WTC11 (cell line): ENCODE data around the gene ZNF648. TPM values are rescaled to one million over a fixed set of nuclear protein-coding genes. Genes with fewer than 3 reads are reported as not detected.

Source experiments
- ATAC-seq: fragments of 200-7000 bp; cut with Tn5 transposase; 2 replicates; pipeline ENCODE4 v1.10.0; 2021; ENCODE audit warnings: mild to moderate bottlenecking, moderate library complexity
- CTCF ChIA-PET: fragments of 300-600 bp; sonication (Branson Sonifier 250); formaldehyde crosslinking; loops from one replicate; lab custom pipeline; 2021; ENCODE audit warnings: antibody characterized with exemption; lab: Charles Lee
- POLR2A ChIA-PET: fragments of 350-600 bp; sonication (Branson Sonifier 250); formaldehyde crosslinking; loops from one replicate; lab custom pipeline; 2021; ENCODE audit warnings: antibody characterized with exemption; lab: Charles Lee
- DNase-seq: peaks from one replicate; pipeline ENCODE4 v3.0.0; 2021; ENCODE audit warnings: low spot score
- H3K27ac Mint-ChIP-seq: 2 replicates; pipeline ENCODE4 v1.8.0; 2021; ENCODE audit warnings: mixed read lengths
- H3K27me3 Mint-ChIP-seq: 2 replicates; pipeline ENCODE4 v1.8.0; 2021; ENCODE audit warnings: low read depth, mild to moderate bottlenecking, moderate library complexity, mixed read lengths
- H3K36me3 Mint-ChIP-seq: 2 replicates; pipeline ENCODE4 v1.8.0; 2021; ENCODE audit warnings: mixed read lengths
- H3K4me1 Mint-ChIP-seq: 2 replicates; pipeline ENCODE4 v1.8.0; 2022; ENCODE audit warnings: mixed read lengths
- H3K4me3 Mint-ChIP-seq: 2 replicates; pipeline ENCODE4 v1.8.0; 2021; ENCODE audit warnings: mild to moderate bottlenecking, moderate library complexity, mixed read lengths
- H3K9me3 Mint-ChIP-seq: 2 replicates; pipeline ENCODE4 v1.8.0; 2021; ENCODE audit warnings: mixed read lengths
- CREB1 ChIP-seq: sonication (generic); formaldehyde crosslinking; IDR thresholded peaks from 2 replicates; pipeline ENCODE4 v1.8.0; 2023; ENCODE audit warnings: mild to moderate bottlenecking, missing genetic modification reagents
- ELF4 ChIP-seq: sonication (generic); formaldehyde crosslinking; IDR thresholded peaks from 2 replicates; pipeline ENCODE4 v1.8.1; 2022; ENCODE audit warnings: low read depth, mild to moderate bottlenecking, moderate library complexity, missing genetic modification reagents
- FOXK1 ChIP-seq: sonication (generic); formaldehyde crosslinking; IDR thresholded peaks from 2 replicates; pipeline ENCODE4 v1.8.0; 2022; ENCODE audit warnings: mild to moderate bottlenecking, moderate library complexity, missing genetic modification reagents
- GRHL2 ChIP-seq: fragments of 250-450 bp; sonication (Bioruptor Pico); IDR thresholded peaks from 2 replicates; pipeline ENCODE4 v1.8.0; 2022; ENCODE audit warnings: mild to moderate bottlenecking, moderate library complexity; ENCODE audit not compliant: insufficient replicate concordance, severe bottlenecking
- JAZF1 ChIP-seq: fragments of 250-450 bp; sonication (Bioruptor Pico); IDR thresholded peaks from 2 replicates; pipeline ENCODE4 v1.9.0; 2021; ENCODE audit warnings: moderate library complexity, mild to moderate bottlenecking, inconsistent platforms
- NFYB ChIP-seq: sonication (generic); formaldehyde crosslinking; conservative IDR thresholded peaks from 2 replicates; pipeline ENCODE4 v1.8.0; 2022; ENCODE audit warnings: low read depth, missing genetic modification reagents
- NR2C2 ChIP-seq: sonication (generic); formaldehyde crosslinking; IDR thresholded peaks from 2 replicates; pipeline ENCODE4 v1.8.0; 2022; ENCODE audit warnings: mild to moderate bottlenecking, missing genetic modification reagents
- SMAD3 ChIP-seq: sonication (generic); formaldehyde crosslinking; IDR thresholded peaks from 2 replicates; pipeline ENCODE4 v1.8.0; 2022; ENCODE audit warnings: missing genetic modification reagents, mild to moderate bottlenecking, borderline replicate concordance
- TEAD4 ChIP-seq: sonication (generic); formaldehyde crosslinking; IDR thresholded peaks from 2 replicates; pipeline ENCODE4 v1.8.0; 2022; ENCODE audit warnings: mild to moderate bottlenecking, missing genetic modification reagents
- ZNF121 ChIP-seq: sonication (generic); formaldehyde crosslinking; IDR thresholded peaks from 2 replicates; pipeline ENCODE4 v1.8.0; 2023; ENCODE audit warnings: missing genetic modification reagents
- total RNA-seq: library from RNA; stranded (reverse); gene quantifications from 3 replicates; pipeline ENCODE4 v1.2.3, GENCODE V29; 2021
- TF ChIP-seq, protein P1 (sequence below): sonication (generic); formaldehyde crosslinking; IDR thresholded peaks from 2 replicates; pipeline ENCODE4 v1.8.1; 2022; ENCODE audit warnings: low read depth, missing genetic modification reagents, borderline replicate concordance
- TF ChIP-seq, protein P2 (sequence below): sonication (generic); formaldehyde crosslinking; IDR thresholded peaks from 2 replicates; pipeline ENCODE4 v1.8.1; 2022; ENCODE audit warnings: missing genetic modification reagents, borderline replicate concordance
- TF ChIP-seq, protein P3 (sequence below): fragments of 250-450 bp; sonication (Bioruptor Pico); IDR thresholded peaks from 2 replicates; pipeline ENCODE4 v1.9.0; 2021; ENCODE audit warnings: moderate library complexity, mild to moderate bottlenecking, inconsistent platforms, borderline replicate concordance
- TF ChIP-seq, protein P4 (sequence below): fragments of 250-450 bp; sonication (Bioruptor Pico); IDR thresholded peaks from 2 replicates; pipeline ENCODE4 v1.9.0; 2021; ENCODE audit warnings: mild to moderate bottlenecking
- TF ChIP-seq, protein P5 (sequence below): sonication (generic); formaldehyde crosslinking; IDR thresholded peaks from 2 replicates; pipeline ENCODE4 v1.8.1; 2022; ENCODE audit warnings: mild to moderate bottlenecking, missing genetic modification reagents, moderate library complexity, borderline replicate concordance
- TF ChIP-seq, protein P6 (sequence below): sonication (generic); formaldehyde crosslinking; IDR thresholded peaks from 2 replicates; pipeline ENCODE4 v1.8.0; 2023; ENCODE audit warnings: missing genetic modification reagents
- TF ChIP-seq, protein P7 (sequence below): sonication (generic); formaldehyde crosslinking; conservative IDR thresholded peaks from 2 replicates; pipeline ENCODE4 v1.8.1; 2023; ENCODE audit warnings: mild to moderate bottlenecking, low read depth, missing genetic modification reagents, moderate library complexity
- TF ChIP-seq, protein P8 (sequence below): fragments of 250-450 bp; sonication (Bioruptor Pico); IDR thresholded peaks from 2 replicates; pipeline ENCODE4 v1.9.0; 2021; ENCODE audit warnings: mild to moderate bottlenecking
- TF ChIP-seq, protein P9 (sequence below): fragments of 250-450 bp; sonication (Bioruptor Pico); conservative IDR thresholded peaks from 2 replicates; pipeline ENCODE4 v1.9.0; 2021; ENCODE audit warnings: mild to moderate bottlenecking

ZNF648 gene
- total RNA-seq, 1 experiment from 2014 or later, result 0.17 TPM

DNA sequence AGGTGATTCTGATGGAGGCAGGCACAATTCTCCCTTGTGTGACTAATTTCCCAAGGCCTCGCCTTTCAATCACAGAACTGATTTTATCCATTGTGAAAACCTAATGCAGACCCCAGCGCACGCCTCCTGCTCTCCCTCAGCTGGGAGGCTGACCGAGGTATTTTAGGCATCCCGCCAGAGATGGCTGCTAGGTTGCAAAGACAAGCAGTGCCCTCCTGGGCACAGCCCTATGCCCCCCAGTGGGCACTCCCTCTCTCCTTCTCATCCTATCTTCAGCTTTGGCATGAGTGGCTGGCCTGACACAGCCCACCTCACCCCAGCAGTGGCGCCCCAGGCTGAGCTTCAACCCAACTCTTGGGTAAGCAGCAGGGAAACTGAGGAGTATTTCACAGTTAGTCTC, 24.2 kb upstream of the ZNF648 start:
- ChIA-PET POLR2A (interaction anchor here (0.8 kb wide), 1 partner anchor 306 kb away, joined by 3 read pairs; the partner anchor contains the start of gene GLUL), CTCF (interaction anchor here (0.8 to 3.2 kb wide), 19 partner anchors 29 to 513 kb away, joined by 3 to 58 read pairs (median 6); partner anchors contain the start of genes GLUL and RNASEL)
- Mint-ChIP-seq H3K27ac (no peak overlapping the region), H3K9me3 (no peaks in the 10 kb centered on the region), H3K4me3 (no peak overlapping the region), H3K36me3 (no peaks in the 10 kb centered on the region), H3K4me1 (peaks cover 14% of the 10 kb centered on the region), H3K27me3 (no peaks in the 10 kb centered on the region)
- no peak for DNase-seq
- TF ChIP-seq ZNF121 (no peak), JAZF1 (no peak), GRHL2 (CRISPR knock-in tag) (no peak), TEAD4 (CRISPR knock-in tag) (no peak), CREB1 (CRISPR knock-in tag) (no peak), FOXK1 (no peak), NR2C2 (CRISPR knock-in tag) (no peak), SMAD3 (CRISPR knock-in tag) (no peak), NFYB (CRISPR knock-in tag) (no peak), ELF4 (CRISPR knock-in tag) (no peak)
- TF ChIP-seq, protein P1, sequence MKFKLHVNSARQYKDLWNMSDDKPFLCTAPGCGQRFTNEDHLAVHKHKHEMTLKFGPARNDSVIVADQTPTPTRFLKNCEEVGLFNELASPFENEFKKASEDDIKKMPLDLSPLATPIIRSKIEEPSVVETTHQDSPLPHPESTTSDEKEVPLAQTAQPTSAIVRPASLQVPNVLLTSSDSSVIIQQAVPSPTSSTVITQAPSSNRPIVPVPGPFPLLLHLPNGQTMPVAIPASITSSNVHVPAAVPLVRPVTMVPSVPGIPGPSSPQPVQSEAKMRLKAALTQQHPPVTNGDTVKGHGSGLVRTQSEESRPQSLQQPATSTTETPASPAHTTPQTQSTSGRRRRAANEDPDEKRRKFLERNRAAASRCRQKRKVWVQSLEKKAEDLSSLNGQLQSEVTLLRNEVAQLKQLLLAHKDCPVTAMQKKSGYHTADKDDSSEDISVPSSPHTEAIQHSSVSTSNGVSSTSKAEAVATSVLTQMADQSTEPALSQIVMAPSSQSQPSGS, result no peak
- TF ChIP-seq, protein P2, sequence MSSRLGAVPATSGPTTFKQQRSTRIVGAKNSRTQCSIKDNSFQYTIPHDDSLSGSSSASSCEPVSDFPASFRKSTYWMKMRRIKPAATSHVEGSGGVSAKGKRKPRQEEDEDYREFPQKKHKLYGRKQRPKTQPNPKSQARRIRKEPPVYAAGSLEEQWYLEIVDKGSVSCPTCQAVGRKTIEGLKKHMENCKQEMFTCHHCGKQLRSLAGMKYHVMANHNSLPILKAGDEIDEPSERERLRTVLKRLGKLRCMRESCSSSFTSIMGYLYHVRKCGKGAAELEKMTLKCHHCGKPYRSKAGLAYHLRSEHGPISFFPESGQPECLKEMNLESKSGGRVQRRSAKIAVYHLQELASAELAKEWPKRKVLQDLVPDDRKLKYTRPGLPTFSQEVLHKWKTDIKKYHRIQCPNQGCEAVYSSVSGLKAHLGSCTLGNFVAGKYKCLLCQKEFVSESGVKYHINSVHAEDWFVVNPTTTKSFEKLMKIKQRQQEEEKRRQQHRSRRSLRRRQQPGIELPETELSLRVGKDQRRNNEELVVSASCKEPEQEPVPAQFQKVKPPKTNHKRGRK, result no peak
- TF ChIP-seq, protein P3, sequence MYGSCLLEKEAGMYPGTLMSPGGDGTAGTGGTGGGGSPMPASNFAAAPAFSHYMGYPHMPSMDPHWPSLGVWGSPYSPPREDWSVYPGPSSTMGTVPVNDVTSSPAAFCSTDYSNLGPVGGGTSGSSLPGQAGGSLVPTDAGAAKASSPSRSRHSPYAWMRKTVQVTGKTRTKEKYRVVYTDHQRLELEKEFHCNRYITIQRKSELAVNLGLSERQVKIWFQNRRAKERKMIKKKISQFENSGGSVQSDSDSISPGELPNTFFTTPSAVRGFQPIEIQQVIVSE (CRISPR knock-in tag), result no peak
- TF ChIP-seq, protein P4, sequence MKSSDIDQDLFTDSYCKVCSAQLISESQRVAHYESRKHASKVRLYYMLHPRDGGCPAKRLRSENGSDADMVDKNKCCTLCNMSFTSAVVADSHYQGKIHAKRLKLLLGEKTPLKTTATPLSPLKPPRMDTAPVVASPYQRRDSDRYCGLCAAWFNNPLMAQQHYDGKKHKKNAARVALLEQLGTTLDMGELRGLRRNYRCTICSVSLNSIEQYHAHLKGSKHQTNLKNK (CRISPR knock-in tag), result no peak
- TF ChIP-seq, protein P5, sequence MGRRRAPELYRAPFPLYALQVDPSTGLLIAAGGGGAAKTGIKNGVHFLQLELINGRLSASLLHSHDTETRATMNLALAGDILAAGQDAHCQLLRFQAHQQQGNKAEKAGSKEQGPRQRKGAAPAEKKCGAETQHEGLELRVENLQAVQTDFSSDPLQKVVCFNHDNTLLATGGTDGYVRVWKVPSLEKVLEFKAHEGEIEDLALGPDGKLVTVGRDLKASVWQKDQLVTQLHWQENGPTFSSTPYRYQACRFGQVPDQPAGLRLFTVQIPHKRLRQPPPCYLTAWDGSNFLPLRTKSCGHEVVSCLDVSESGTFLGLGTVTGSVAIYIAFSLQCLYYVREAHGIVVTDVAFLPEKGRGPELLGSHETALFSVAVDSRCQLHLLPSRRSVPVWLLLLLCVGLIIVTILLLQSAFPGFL (CRISPR knock-in tag), result no peak
- TF ChIP-seq, protein P6, sequence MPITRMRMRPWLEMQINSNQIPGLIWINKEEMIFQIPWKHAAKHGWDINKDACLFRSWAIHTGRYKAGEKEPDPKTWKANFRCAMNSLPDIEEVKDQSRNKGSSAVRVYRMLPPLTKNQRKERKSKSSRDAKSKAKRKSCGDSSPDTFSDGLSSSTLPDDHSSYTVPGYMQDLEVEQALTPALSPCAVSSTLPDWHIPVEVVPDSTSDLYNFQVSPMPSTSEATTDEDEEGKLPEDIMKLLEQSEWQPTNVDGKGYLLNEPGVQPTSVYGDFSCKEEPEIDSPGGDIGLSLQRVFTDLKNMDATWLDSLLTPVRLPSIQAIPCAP (CRISPR knock-in tag), result no peak
- TF ChIP-seq, protein P7, sequence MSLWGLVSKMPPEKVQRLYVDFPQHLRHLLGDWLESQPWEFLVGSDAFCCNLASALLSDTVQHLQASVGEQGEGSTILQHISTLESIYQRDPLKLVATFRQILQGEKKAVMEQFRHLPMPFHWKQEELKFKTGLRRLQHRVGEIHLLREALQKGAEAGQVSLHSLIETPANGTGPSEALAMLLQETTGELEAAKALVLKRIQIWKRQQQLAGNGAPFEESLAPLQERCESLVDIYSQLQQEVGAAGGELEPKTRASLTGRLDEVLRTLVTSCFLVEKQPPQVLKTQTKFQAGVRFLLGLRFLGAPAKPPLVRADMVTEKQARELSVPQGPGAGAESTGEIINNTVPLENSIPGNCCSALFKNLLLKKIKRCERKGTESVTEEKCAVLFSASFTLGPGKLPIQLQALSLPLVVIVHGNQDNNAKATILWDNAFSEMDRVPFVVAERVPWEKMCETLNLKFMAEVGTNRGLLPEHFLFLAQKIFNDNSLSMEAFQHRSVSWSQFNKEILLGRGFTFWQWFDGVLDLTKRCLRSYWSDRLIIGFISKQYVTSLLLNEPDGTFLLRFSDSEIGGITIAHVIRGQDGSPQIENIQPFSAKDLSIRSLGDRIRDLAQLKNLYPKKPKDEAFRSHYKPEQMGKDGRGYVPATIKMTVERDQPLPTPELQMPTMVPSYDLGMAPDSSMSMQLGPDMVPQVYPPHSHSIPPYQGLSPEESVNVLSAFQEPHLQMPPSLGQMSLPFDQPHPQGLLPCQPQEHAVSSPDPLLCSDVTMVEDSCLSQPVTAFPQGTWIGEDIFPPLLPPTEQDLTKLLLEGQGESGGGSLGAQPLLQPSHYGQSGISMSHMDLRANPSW (CRISPR knock-in tag), result no peak
- TF ChIP-seq, protein P8, sequence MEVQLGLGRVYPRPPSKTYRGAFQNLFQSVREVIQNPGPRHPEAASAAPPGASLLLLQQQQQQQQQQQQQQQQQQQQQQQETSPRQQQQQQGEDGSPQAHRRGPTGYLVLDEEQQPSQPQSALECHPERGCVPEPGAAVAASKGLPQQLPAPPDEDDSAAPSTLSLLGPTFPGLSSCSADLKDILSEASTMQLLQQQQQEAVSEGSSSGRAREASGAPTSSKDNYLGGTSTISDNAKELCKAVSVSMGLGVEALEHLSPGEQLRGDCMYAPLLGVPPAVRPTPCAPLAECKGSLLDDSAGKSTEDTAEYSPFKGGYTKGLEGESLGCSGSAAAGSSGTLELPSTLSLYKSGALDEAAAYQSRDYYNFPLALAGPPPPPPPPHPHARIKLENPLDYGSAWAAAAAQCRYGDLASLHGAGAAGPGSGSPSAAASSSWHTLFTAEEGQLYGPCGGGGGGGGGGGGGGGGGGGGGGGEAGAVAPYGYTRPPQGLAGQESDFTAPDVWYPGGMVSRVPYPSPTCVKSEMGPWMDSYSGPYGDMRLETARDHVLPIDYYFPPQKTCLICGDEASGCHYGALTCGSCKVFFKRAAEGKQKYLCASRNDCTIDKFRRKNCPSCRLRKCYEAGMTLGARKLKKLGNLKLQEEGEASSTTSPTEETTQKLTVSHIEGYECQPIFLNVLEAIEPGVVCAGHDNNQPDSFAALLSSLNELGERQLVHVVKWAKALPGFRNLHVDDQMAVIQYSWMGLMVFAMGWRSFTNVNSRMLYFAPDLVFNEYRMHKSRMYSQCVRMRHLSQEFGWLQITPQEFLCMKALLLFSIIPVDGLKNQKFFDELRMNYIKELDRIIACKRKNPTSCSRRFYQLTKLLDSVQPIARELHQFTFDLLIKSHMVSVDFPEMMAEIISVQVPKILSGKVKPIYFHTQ, result no peak
- TF ChIP-seq, protein P9, sequence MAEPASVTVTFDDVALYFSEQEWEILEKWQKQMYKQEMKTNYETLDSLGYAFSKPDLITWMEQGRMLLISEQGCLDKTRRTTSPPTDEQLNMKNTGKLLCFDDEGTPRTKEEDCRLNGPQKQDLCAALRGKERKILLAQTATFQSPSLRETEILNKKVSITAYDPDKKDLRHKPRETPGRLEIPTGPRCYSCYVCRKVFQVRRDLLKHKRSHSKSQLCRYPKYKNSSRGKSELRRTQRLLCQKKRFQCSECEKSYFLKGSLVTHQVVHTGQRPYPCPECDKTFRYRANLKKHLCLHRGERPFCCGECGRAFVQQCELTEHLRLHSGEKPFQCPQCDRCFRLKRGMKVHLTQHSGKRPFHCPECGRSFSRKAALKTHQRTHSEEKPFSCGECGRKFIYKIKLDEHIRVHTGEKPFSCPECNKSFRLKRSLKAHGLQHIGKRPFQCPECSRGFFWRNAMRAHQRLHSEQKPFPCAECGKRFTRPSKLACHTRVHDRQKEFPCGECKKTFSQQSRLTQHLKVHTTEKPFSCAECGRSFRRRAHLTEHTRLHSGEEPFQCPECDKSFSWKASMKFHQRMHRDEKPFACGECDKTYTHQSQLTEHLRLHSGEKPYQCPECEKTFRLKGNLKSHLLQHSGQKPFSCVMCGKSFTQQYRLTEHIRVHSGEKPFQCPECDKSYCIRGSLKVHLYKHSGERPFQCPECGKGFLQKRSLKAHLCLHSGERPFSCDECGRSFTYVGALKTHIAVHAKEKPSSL (CRISPR knock-in tag), result no peak
- no peak for ATAC-seq
